H1 (cell line): Measurements from ENCODE around the gene SMARCAL1.

Experiments
- ASH2L ChIP-seq: fragments of 200-600, 300-600 bp; sonication (generic); IDR thresholded peaks from one replicate; pipeline ENCODE4 v1.7.1; 2017; ENCODE audit warnings: low read length
- CEBPB ChIP-seq: IDR thresholded peaks from 2 replicates; pipeline ENCODE4 v1.6.1; 2012; ENCODE audit warnings: low read depth, low read length
- CHD2 ChIP-seq: IDR thresholded peaks from 2 replicates; pipeline ENCODE4 v1.6.1; 2012; ENCODE audit warnings: low read length, improper control_type of control experiment
- CTCF ChIP-seq, 3 experiments: IDR thresholded peaks; 1 replicate in 2 of 3; 2 replicates in 1 of 3; pipeline versions ENCODE4 v1.5.1 to v1.6.1; 2011; ENCODE audit warnings: low read length in 3 of 3, mild to moderate bottlenecking in 3 of 3, inconsistent platforms in 2 of 3, low read depth in 1 of 3, moderate library complexity in 1 of 3; ENCODE audit not compliant: insufficient read depth in 1 of 3; ENCODE audit errors: control extremely low read depth in 1 of 3
- EZH2 ChIP-seq: fragments of 200-600 bp; sonication (generic); IDR thresholded peaks from 2 replicates; pipeline ENCODE4 v1.7.1; 2012; ENCODE audit warnings: low read depth, mild to moderate bottlenecking, moderate library complexity, low read length, inconsistent platforms; ENCODE audit not compliant: severe bottlenecking
- HDAC2 ChIP-seq, 2 experiments: fragments of 300-600 bp in 1 of 2; sonication (generic) in 1 of 2; IDR thresholded peaks; 2 replicates each; pipeline ENCODE4 v1.6.1; 2011 to 2012; ENCODE audit warnings: low read depth in 2 of 2, low read length in 2 of 2, mild to moderate bottlenecking in 2 of 2, moderate library complexity in 2 of 2, borderline replicate concordance in 1 of 2, inconsistent platforms in 1 of 2
- KDM5A ChIP-seq: fragments of 200-600 bp; IDR thresholded peaks from 2 replicates; pipeline ENCODE4 v1.7.1; 2012; ENCODE audit warnings: mild to moderate bottlenecking, low read length, inconsistent platforms, mixed read lengths
- MAX ChIP-seq: IDR thresholded peaks from 2 replicates; pipeline ENCODE4 v1.6.1; 2012; ENCODE audit warnings: inconsistent platforms
- NRF1 ChIP-seq: IDR thresholded peaks from 2 replicates; pipeline ENCODE4 v1.6.1; 2011; ENCODE audit warnings: mild to moderate bottlenecking, low read depth, low read length, improper control_type of control experiment
- POLR2AphosphoS5 ChIP-seq: IDR thresholded peaks from 2 replicates; pipeline ENCODE4 v1.6.1; 2011; ENCODE audit warnings: low read depth, low read length
- RAD21 ChIP-seq, 2 experiments: IDR thresholded peaks in 1 of 2; conservative IDR thresholded peaks in 1 of 2; 2 replicates each; pipeline ENCODE4 v1.6.1; 2011; ENCODE audit warnings: low read depth in 2 of 2, low read length in 2 of 2, improper control_type of control experiment in 1 of 2, inconsistent platforms in 1 of 2, mild to moderate bottlenecking in 1 of 2, moderate library complexity in 1 of 2
- RFX5 ChIP-seq: IDR thresholded peaks from 2 replicates; pipeline ENCODE4 v1.6.1; 2011; ENCODE audit warnings: low read depth, low read length, improper control_type of control experiment, borderline replicate concordance
- TAF7 ChIP-seq: optimal IDR thresholded peaks from 2 replicates; pipeline ENCODE3; 2011; ENCODE audit warnings: low read depth, mild to moderate bottlenecking, inconsistent platforms, low read length, moderate library complexity, borderline replicate concordance

GRCh38 chr2:216474925-216475670 lies 62.8 kb downstream of the SMARCAL1 start:
- TF ChIP-seq HDAC2 (IDR thresholded peaks at IDR 0.05; ENCODE audit: borderline replicate concordance in 1 of 2, low read depth in 2 of 2, low read length in 2 of 2) (no peak), ASH2L (no peak), CEBPB (no peak), RFX5 (no peak), POLR2AphosphoS5 (no peak), RAD21 (IDR thresholded peaks at IDR 0.05 in 1 of 2, conservative IDR thresholded peaks at IDR 0.05 in 1 of 2; ENCODE audit: low read depth in 2 of 2, low read length in 2 of 2) (no peak), CTCF (IDR thresholded peaks at IDR 0.05; ENCODE audit: control extremely low read depth in 1 of 3, insufficient read depth in 1 of 3, low read depth in 1 of 3, low read length in 3 of 3) (no peak), CHD2 (no peak), EZH2 (no peak), MAX (no peak), KDM5A (no peak), TAF7 (no peak), NRF1 (no peak)
